SK-N-MC (cell line): Measurements from ENCODE around the gene FETUB.

ENCODE experiments used
- EZH2 ChIP-seq: fragments of 200-600 bp; sonication (generic); IDR thresholded peaks from one replicate; pipeline ENCODE4 v1.6.1; 2017; ENCODE audit warnings: antibody characterized with exemption
- POLR2AphosphoS5 ChIP-seq: IDR thresholded peaks from 2 replicates; pipeline ENCODE4 v1.6.1; 2012; ENCODE audit warnings: mild to moderate bottlenecking, low read depth, low read length, borderline replicate concordance

DNA sequence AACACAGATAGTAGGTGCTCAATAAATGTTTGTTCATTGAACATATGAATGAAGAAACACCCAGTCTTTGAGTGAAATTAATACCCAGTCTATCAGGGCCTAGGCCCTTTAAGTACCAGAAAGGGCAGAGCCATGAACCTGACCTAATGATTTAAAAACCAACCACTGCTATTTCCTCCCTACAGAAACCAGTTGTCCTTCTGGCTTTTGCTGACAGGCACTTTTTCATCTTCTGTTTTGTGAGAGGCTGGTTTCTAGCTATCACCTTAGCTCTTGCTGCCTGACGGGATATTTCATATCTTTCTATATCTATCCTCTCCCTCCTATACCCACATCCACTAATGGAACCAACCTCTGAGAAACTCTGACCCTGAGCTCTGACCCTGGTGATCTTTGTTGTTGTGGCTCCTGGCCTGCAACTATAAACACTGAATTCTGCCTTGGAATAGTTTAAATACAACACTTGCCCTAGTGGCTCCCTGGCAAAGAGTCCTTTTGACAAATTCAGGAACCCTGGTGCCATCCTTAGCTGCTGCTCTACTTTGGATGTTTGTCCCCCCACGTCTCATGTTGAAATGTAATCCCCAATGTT, 31.5 kb upstream of the FETUB start:
- no peak for TF ChIP-seq POLR2AphosphoS5
- TF ChIP-seq EZH2, result no peak
